GM12878 (cell line): ENCODE results near the gene ANXA2R. TPM values are rescaled to one million over a fixed set of nuclear protein-coding genes. Genes with fewer than 3 reads are reported as not detected.

ENCODE experiments used
- BCLAF1 ChIP-seq: fragments of 450-650 bp; IDR thresholded peaks from 2 replicates; pipeline ENCODE4 v1.6.1; 2017; ENCODE audit warnings: antibody characterized with exemption, mild to moderate bottlenecking, moderate library complexity
- CBFB ChIP-seq: IDR thresholded peaks from 2 replicates; pipeline ENCODE4 v1.6.1; 2016; ENCODE audit warnings: antibody characterized with exemption, low read depth
- CUX1 ChIP-seq: IDR thresholded peaks from 2 replicates; pipeline ENCODE4 v1.6.1; 2012; ENCODE audit warnings: improper control_type of control experiment, low read depth, low read length; ENCODE audit not compliant: insufficient replicate concordance
- ETV6 ChIP-seq, 2 experiments: fragments of 450-650 bp in 1 of 2; IDR thresholded peaks in 1 of 2; conservative IDR thresholded peaks in 1 of 2; 2 replicates each; pipeline ENCODE4 v1.6.1; 2014; ENCODE audit warnings: antibody characterized with exemption in 1 of 2, borderline replicate concordance in 1 of 2, low read depth in 1 of 2, mild to moderate bottlenecking in 1 of 2, moderate library complexity in 1 of 2
- EZH2 ChIP-seq: IDR thresholded peaks from 2 replicates; pipeline ENCODE4 v1.6.1; 2012; ENCODE audit warnings: low read depth, mild to moderate bottlenecking, control low read depth, inconsistent platforms, low read length, borderline replicate concordance; ENCODE audit not compliant: control insufficient read depth
- FOS ChIP-seq: IDR thresholded peaks from 3 replicates; pipeline ENCODE4 v1.6.1; 2011; ENCODE audit warnings: borderline replicate concordance; ENCODE audit not compliant: insufficient read length; ENCODE audit errors: extremely low read depth
- MYB ChIP-seq: fragments of 150-350 bp; IDR thresholded peaks from 2 replicates; pipeline ENCODE4 v1.6.1; 2014; ENCODE audit warnings: mild to moderate bottlenecking, low read depth, low read length, borderline replicate concordance
- MYC ChIP-seq: IDR thresholded peaks from 2 replicates; pipeline ENCODE4 v1.6.1; 2011; ENCODE audit warnings: mild to moderate bottlenecking, low read length, moderate library complexity, inconsistent platforms; ENCODE audit not compliant: insufficient read depth, insufficient replicate concordance, insufficient read length, severe bottlenecking
- POU2F2 ChIP-seq: IDR thresholded peaks from 3 replicates; pipeline ENCODE4 v1.6.1; 2011; ENCODE audit warnings: low read depth, mild to moderate bottlenecking, low read length, borderline replicate concordance
- PRDM15 ChIP-seq: fragments of 450-650 bp; formaldehyde crosslinking; IDR thresholded peaks from 2 replicates; pipeline ENCODE4 v1.4.0; 2020; ENCODE audit warnings: mild to moderate bottlenecking, moderate library complexity
- SMAD1 ChIP-seq: fragments of 450-650 bp; IDR thresholded peaks from 2 replicates; pipeline ENCODE4 v1.6.1; 2018; ENCODE audit warnings: mild to moderate bottlenecking, low read depth; ENCODE audit not compliant: partially characterized antibody
- SPI1 ChIP-seq: IDR thresholded peaks from 2 replicates; pipeline ENCODE4 v1.6.1; 2011; ENCODE audit warnings: low read depth, mild to moderate bottlenecking, low read length, moderate library complexity, borderline replicate concordance; ENCODE audit not compliant: insufficient read depth
- SREBF2 ChIP-seq: IDR thresholded peaks from 2 replicates; pipeline ENCODE4 v1.6.1; 2012; ENCODE audit warnings: mild to moderate bottlenecking, low read length
- TARDBP ChIP-seq: IDR thresholded peaks from 2 replicates; pipeline ENCODE4 v1.6.1; 2016; ENCODE audit warnings: borderline replicate concordance
- TCF12 ChIP-seq: IDR thresholded peaks from 2 replicates; pipeline ENCODE4 v1.6.1; 2011; ENCODE audit warnings: low read depth, mild to moderate bottlenecking, low read length
- TCF3 ChIP-seq: IDR thresholded peaks from 2 replicates; pipeline ENCODE4 v1.6.1; 2012; ENCODE audit warnings: low read depth, mild to moderate bottlenecking, low read length, borderline replicate concordance; ENCODE audit not compliant: insufficient read depth
- polyA plus RNA-seq, 11 experiments: library from polyadenylated mRNA; depleted of rRNA in 4 of 11; unstranded in 6 of 11; stranded (reverse) in 5 of 11; fragments of >200 nt; fragmentation: Nextera tagmentation in 4 of 11; fragmentation: Illumina TruSeq in 1 of 11; extraction: Ambion mirVana in 4 of 11; extraction: Trizol in 1 of 11; gene quantifications; 1 replicate in 1 of 11; 2 replicates in 10 of 11; pipeline versions ENCODE4 v1.2.1 to v1.2.3, GENCODE V29; 2011 to 2016; ENCODE audit warnings: inconsistent platforms in 2 of 11, missing spikeins in 2 of 11, low read depth in 1 of 11
- total RNA-seq, 4 experiments: library from RNA; depleted of rRNA in 3 of 4; stranded (reverse); fragments of >200 nt in 3 of 4; fragmentation: Illumina TruSeq in 1 of 4; extraction: Trizol in 1 of 4; gene quantifications; 2 replicates each; pipeline versions ENCODE4 v1.2.1 to v1.2.3, GENCODE V29; 2013 to 2021

ANXA2R gene
- total and polyA plus RNA-seq, 10 of the 15 experiments (the other 5 are each of a cell fraction or from before 2014, with no cell fraction given), result 2.3 to 7.8 (median 4.4) TPM

GRCh38 chr5:43007911-43008362, 32.2 kb downstream of the ANXA2R start (continued):
- TF ChIP-seq BCLAF1 (no peak), SPI1 (peak; percentile 76), TARDBP (no peak), CUX1 (no peak), PRDM15 (CRISPR knock-in tag) (no peak), ETV6 (conservative IDR thresholded peaks at IDR 0.05 in 1 of 2, IDR thresholded peaks at IDR 0.05 in 1 of 2; ENCODE audit: borderline replicate concordance in 1 of 2, low read depth in 1 of 2) (peak in 1 of 2 experiments; percentile 58; a peak in 1 of 4 replicates), TCF12 (no peak), MYC (no peak), CBFB (no peak; the same call in 1 of the 2 replicates), SMAD1 (no peak), POU2F2 (no peak), TCF3 (no peak), EZH2 (no peak), FOS (no peak), SREBF2 (no peak), MYB (no peak)
